A673 (cell line): ENCODE results near the gene MESP1. TPM values are rescaled to one million over a fixed set of nuclear protein-coding genes. Genes with fewer than 3 reads are reported as not detected.
A peak's percentile ranks its signal among the peaks of the same experiment; 100 is the strongest.

Source experiments
- BruUV-seq: library from RNA; stranded (reverse); fragments of 400-500 nt; replicated peaks from 2 replicates; lab custom pipeline; 2021; lab: Mats Ljungman, UMichigan
- CTCF ChIA-PET: fragments of 300-600 bp; sonication (Branson Sonifier 250); formaldehyde crosslinking; loops from one replicate; lab custom pipeline; 2022; ENCODE audit warnings: antibody characterized with exemption; lab: Charles Lee
- POLR2A ChIA-PET: fragments of 300-600 bp; sonication (Branson Sonifier 250); formaldehyde crosslinking; loops from one replicate; lab custom pipeline; 2022; ENCODE audit warnings: antibody characterized with exemption; ENCODE audit not compliant: low non-redundant PET; lab: Charles Lee
- DNase-seq: peaks from one replicate; pipeline ENCODE4 v3.0.0-alpha.2; 2015; ENCODE audit warnings: low spot score
- H3K27ac ChIP-seq: fragments of 200-600 bp; sonication (generic); 2 replicates; pipeline ENCODE4 v1.5.1; 2016; ENCODE audit warnings: mixed run types, low read depth, mild to moderate bottlenecking, mixed read lengths, antibody characterized with exemption, low read length; ENCODE audit not compliant: poor library complexity, severe bottlenecking
- H3K27me3 ChIP-seq: fragments of 200-600 bp; sonication (generic); replicated peaks from 2 replicates; pipeline ENCODE4 v1.6.1; 2017; ENCODE audit warnings: mixed run types, low read depth, mild to moderate bottlenecking, mixed read lengths, antibody characterized with exemption, low read length; ENCODE audit not compliant: insufficient read depth, poor library complexity
- H3K36me3 ChIP-seq: fragments of 200-600 bp; sonication (generic); 2 replicates; pipeline ENCODE4 v1.6.1; 2016; ENCODE audit warnings: mixed run types, mild to moderate bottlenecking, mixed read lengths, antibody characterized with exemption, low read length; ENCODE audit not compliant: insufficient read depth, poor library complexity, severe bottlenecking
- H3K4me1 ChIP-seq: fragments of 200-600 bp; sonication (generic); 2 replicates; pipeline ENCODE4 v1.6.1; 2017; ENCODE audit warnings: mixed run types, mild to moderate bottlenecking, mixed read lengths, antibody characterized with exemption, low read length; ENCODE audit not compliant: insufficient read depth, poor library complexity, severe bottlenecking
- H3K4me3 ChIP-seq: fragments of 200-600 bp; sonication (generic); 2 replicates; pipeline ENCODE4 v1.5.1; 2016; ENCODE audit warnings: low read depth, mixed run types, mild to moderate bottlenecking, mixed read lengths, low read length; ENCODE audit not compliant: poor library complexity, severe bottlenecking
- H3K9me3 ChIP-seq: fragments of 200-600 bp; sonication (generic); 2 replicates; pipeline ENCODE4 v1.6.1; 2016; ENCODE audit warnings: mixed run types, low read depth, mild to moderate bottlenecking, mixed read lengths, antibody characterized with exemption, low read length; ENCODE audit not compliant: poor library complexity, severe bottlenecking
- CTCF ChIP-seq: fragments of 300-800, 200-600 bp; sonication (generic); conservative IDR thresholded peaks from 2 replicates; pipeline ENCODE4 v1.5.1; 2017; ENCODE audit warnings: low read depth, mild to moderate bottlenecking, antibody characterized with exemption, low read length, moderate library complexity, mixed read lengths
- EZH2 ChIP-seq: fragments of 200-600 bp; sonication (generic); IDR thresholded peaks from 2 replicates; pipeline ENCODE4 v1.6.1; 2017; ENCODE audit warnings: borderline replicate concordance, low read depth, mild to moderate bottlenecking, mixed read lengths, antibody characterized with exemption, low read length; ENCODE audit not compliant: poor library complexity, severe bottlenecking
- intact Hi-C: fragments of 100-400 bp; cut with micrococcal nuclease; formaldehyde crosslinking; loops from one replicate; pipeline ENCODE4 v1.10.0; 2022; ENCODE audit not compliant: unreplicated experiment
- total RNA-seq: library from RNA; stranded (reverse); gene quantifications from 2 replicates; pipeline ENCODE4 v1.2.3, GENCODE V29; 2021

Gene MESP1
- total RNA-seq, 1 experiment from 2014 or later: 6.5 TPM

- no TSS peak for BruUV-seq
- peak within 1 kb of the TSS; percentile 43 for H3K4me3 ChIP-seq
- POLR2A ChIA-PET: no interaction called here
- H3K4me1 ChIP-seq: peaks cover 10% of the 10 kb centered on the region
- peak; percentile 73 for DNase-seq
- intact Hi-C loops: no loop called here
- no peak for TF ChIP-seq EZH2
- H3K27me3 ChIP-seq: no peaks in the 10 kb centered on the region
- H3K27ac ChIP-seq: no peak within 1 kb of the TSS
- CTCF ChIA-PET: no interaction called here
- H3K36me3 ChIP-seq: no peaks in the 10 kb centered on the region
- H3K9me3 ChIP-seq: no peaks in the 10 kb centered on the region
These were observed 25.4 kb upstream of the MESP1 start, which contains the start of gene MESP2 for GRCh38 chr15:89776274-89777072. MESP2 (plus strand) TSS chr15:89776332; CDS start chr15:89776358, 26 bp downstream.

GRCh38 chr15:89775815-89776214, 24.8 kb upstream of the MESP1 start:
- TF ChIP-seq CTCF (no peak), EZH2 (no peak)
- ChIA-PET POLR2A (no interaction called here), CTCF (no interaction called here)
- H3K27ac ChIP-seq: no peak overlapping the region
- H3K4me1 ChIP-seq: peaks cover 10% of the 10 kb centered on the region
- H3K27me3 ChIP-seq: no peaks in the 10 kb centered on the region
- H3K36me3 ChIP-seq: no peaks in the 10 kb centered on the region
- intact Hi-C loops: no loop called here
- DNase-seq: no peak
- no peaks in the 10 kb centered on the region for H3K9me3 ChIP-seq
- no TSS peak for BruUV-seq
- no peak overlapping the region for H3K4me3 ChIP-seq

GRCh38 chr15:89774492-89774891, 23.4 kb upstream of the MESP1 start:
- CTCF ChIA-PET: no interaction called here
- no peak for TF ChIP-seq EZH2
- no peak for TF ChIP-seq CTCF
- POLR2A ChIA-PET: no interaction called here
- no peaks in the 10 kb centered on the region for H3K9me3 ChIP-seq
- peaks cover 10% of the 10 kb centered on the region for H3K4me1 ChIP-seq
- no peaks in the 10 kb centered on the region for H3K36me3 ChIP-seq
- intact Hi-C loops: no loop called here
- no TSS peak for BruUV-seq
- no peak overlapping the region for H3K4me3 ChIP-seq
- no peak for DNase-seq
- no peaks in the 10 kb centered on the region for H3K27me3 ChIP-seq
- no peak overlapping the region for H3K27ac ChIP-seq
